ENCODE measurements around the gene TAF10. TPM values are rescaled to one million over a fixed set of nuclear protein-coding genes. Genes with fewer than 3 reads are reported as not detected.

TAF10 gene
- total RNA-seq, 1 experiment from 2014 or later = 187 TPM

- DNase-seq = no peak
- BruUV-seq (replicated peaks) = no TSS peak
- H3K36me3 Mint-ChIP-seq (ENCODE audit: insufficient read depth, unreplicated experiment) = no peaks in the 10 kb centered on the region
- intact Hi-C loops (cut with micrococcal nuclease; ENCODE audit: unreplicated experiment) = no loop called here
- no peaks in the 10 kb centered on the region for H3K4me1 Mint-ChIP-seq (ENCODE audit: low read depth, unreplicated experiment)
- no peak overlapping the region for H3K27ac Mint-ChIP-seq (ENCODE audit: unreplicated experiment)
- H3K9me3 Mint-ChIP-seq (ENCODE audit: low read depth, unreplicated experiment) = no peaks in the 10 kb centered on the region
- TF ChIP-seq CTCF (IDR thresholded peaks at IDR 0.05; ENCODE audit: unreplicated experiment) = no peak
- H3K4me3 Mint-ChIP-seq (ENCODE audit: low read depth, unreplicated experiment) = no peak overlapping the region
- CTCF ChIA-PET = no interaction called here
- no peaks in the 10 kb centered on the region for H3K27me3 Mint-ChIP-seq (ENCODE audit: unreplicated experiment)
Measured at GRCh38 chr11:6654281-6655019, 42.4 kb upstream of the TAF10 start.

- Mint-ChIP-seq H3K27me3 (ENCODE audit: unreplicated experiment) (no peaks in the 10 kb centered on the region), H3K27ac (ENCODE audit: unreplicated experiment) (no peak overlapping the region), H3K36me3 (ENCODE audit: insufficient read depth, unreplicated experiment) (no peaks in the 10 kb centered on the region), H3K9me3 (ENCODE audit: low read depth, unreplicated experiment) (no peaks in the 10 kb centered on the region), H3K4me3 (ENCODE audit: low read depth, unreplicated experiment) (no peak overlapping the region), H3K4me1 (ENCODE audit: low read depth, unreplicated experiment) (no peaks in the 10 kb centered on the region)
- CTCF ChIA-PET = no interaction called here
- BruUV-seq (replicated peaks) = no TSS peak
- intact Hi-C loops (cut with micrococcal nuclease; ENCODE audit: unreplicated experiment) = no loop called here
- TF ChIP-seq CTCF (IDR thresholded peaks at IDR 0.05; ENCODE audit: unreplicated experiment) = no peak
- DNase-seq = no peak
Measured at GRCh38 chr11:6653656-6654055, 41.6 kb upstream of the TAF10 start.

GRCh38 chr11:6653097-6653496 is 41.1 kb upstream of the TAF10 start:
- no peak overlapping the region for H3K27ac Mint-ChIP-seq (ENCODE audit: unreplicated experiment)
- no peaks in the 10 kb centered on the region for H3K27me3 Mint-ChIP-seq (ENCODE audit: unreplicated experiment)
- DNase-seq = no peak
- TF ChIP-seq CTCF (IDR thresholded peaks at IDR 0.05; ENCODE audit: unreplicated experiment) = no peak
- CTCF ChIA-PET = no interaction called here
- no TSS peak for BruUV-seq (replicated peaks)
- no peaks in the 10 kb centered on the region for H3K4me1 Mint-ChIP-seq (ENCODE audit: low read depth, unreplicated experiment)
- H3K4me3 Mint-ChIP-seq (ENCODE audit: low read depth, unreplicated experiment) = no peak overlapping the region
- H3K36me3 Mint-ChIP-seq (ENCODE audit: insufficient read depth, unreplicated experiment) = no peaks in the 10 kb centered on the region
- intact Hi-C loops (cut with micrococcal nuclease; ENCODE audit: unreplicated experiment) = no loop called here
- no peaks in the 10 kb centered on the region for H3K9me3 Mint-ChIP-seq (ENCODE audit: low read depth, unreplicated experiment)

GRCh38 chr11:6652182-6652581 is 40.2 kb upstream of the TAF10 start:
- intact Hi-C loops (cut with micrococcal nuclease; ENCODE audit: unreplicated experiment) = no loop called here
- CTCF ChIA-PET = no interaction called here
- BruUV-seq (replicated peaks) = no TSS peak
- DNase-seq = no peak
- Mint-ChIP-seq H3K9me3 (ENCODE audit: low read depth, unreplicated experiment) (no peaks in the 10 kb centered on the region), H3K4me3 (ENCODE audit: low read depth, unreplicated experiment) (no peak overlapping the region), H3K27ac (ENCODE audit: unreplicated experiment) (no peak overlapping the region), H3K27me3 (ENCODE audit: unreplicated experiment) (no peaks in the 10 kb centered on the region), H3K4me1 (ENCODE audit: low read depth, unreplicated experiment) (no peaks in the 10 kb centered on the region), H3K36me3 (ENCODE audit: insufficient read depth, unreplicated experiment) (no peaks in the 10 kb centered on the region)
- no peak for TF ChIP-seq CTCF (IDR thresholded peaks at IDR 0.05; ENCODE audit: unreplicated experiment)

All from Calu3 (cell line).